Hepatocyte (in vitro differentiated cells): ENCODE results near the gene MORC1. TPM values are rescaled to one million over a fixed set of nuclear protein-coding genes. Genes with fewer than 3 reads are reported as not detected.

Experiments
- DNase-seq: peaks from one replicate; pipeline ENCODE4 v3.0.0-alpha.2; 2016; ENCODE audit warnings: low spot score
- H2AFZ ChIP-seq: fragments of 200-600 bp; sonication (generic); 2 replicates; pipeline ENCODE4 v1.6.0; 2016; ENCODE audit warnings: antibody characterized with exemption, mild to moderate bottlenecking
- H3K27ac ChIP-seq: fragments of 200-600 bp; sonication (generic); 2 replicates; pipeline ENCODE4 v1.5.1; 2016; ENCODE audit warnings: mild to moderate bottlenecking
- H3K27me3 ChIP-seq: fragments of 200-600 bp; sonication (generic); 2 replicates; pipeline ENCODE4 v1.6.1; 2016
- H3K36me3 ChIP-seq: fragments of 200-600 bp; sonication (generic); replicated peaks from 2 replicates; pipeline ENCODE4 v1.5.1; 2016; ENCODE audit warnings: low read depth; ENCODE audit not compliant: insufficient read depth
- H3K4me1 ChIP-seq: fragments of 200-600 bp; sonication (generic); 2 replicates; pipeline ENCODE4 v1.5.1; 2016; ENCODE audit warnings: mild to moderate bottlenecking, moderate library complexity; ENCODE audit not compliant: insufficient read depth
- H3K4me2 ChIP-seq: fragments of 200-600 bp; sonication (generic); 2 replicates; pipeline ENCODE4 v1.6.0; 2016
- H3K4me3 ChIP-seq: fragments of 200-600 bp; sonication (generic); 2 replicates; pipeline ENCODE4 v1.5.1; 2016; ENCODE audit warnings: mild to moderate bottlenecking
- H3K79me2 ChIP-seq: fragments of 200-600 bp; sonication (generic); 2 replicates; pipeline ENCODE4 v1.6.0; 2017; ENCODE audit warnings: mild to moderate bottlenecking
- H3K9me2 ChIP-seq: fragments of 200-600 bp; sonication (generic); replicated peaks from 2 replicates; pipeline ENCODE4 v1.6.0; 2017; ENCODE audit warnings: mild to moderate bottlenecking; ENCODE audit not compliant: insufficient read depth
- H3K9me3 ChIP-seq: fragments of 200-600 bp; sonication (generic); 2 replicates; pipeline ENCODE4 v1.5.1; 2016; ENCODE audit warnings: low read depth, mild to moderate bottlenecking
- H4K20me1 ChIP-seq: fragments of 200-600 bp; sonication (generic); 2 replicates; pipeline ENCODE4 v1.6.0; 2016; ENCODE audit warnings: mild to moderate bottlenecking; ENCODE audit not compliant: insufficient read depth, poor library complexity, severe bottlenecking
- CTCF ChIP-seq: fragments of 200-600 bp; sonication (generic); IDR thresholded peaks from 2 replicates; pipeline ENCODE4 v1.5.1; 2016; ENCODE audit warnings: antibody characterized with exemption, mild to moderate bottlenecking; ENCODE audit not compliant: poor library complexity
- EZH2 ChIP-seq: fragments of 200-600 bp; sonication (generic); IDR thresholded peaks from 2 replicates; pipeline ENCODE4 v1.6.1; 2016; ENCODE audit warnings: antibody characterized with exemption, mild to moderate bottlenecking, borderline replicate concordance
- EZH2phosphoT487 ChIP-seq: fragments of 200-600 bp; sonication (generic); IDR thresholded peaks from one replicate; pipeline ENCODE4 v1.6.1; 2018; ENCODE audit warnings: antibody characterized with exemption, mild to moderate bottlenecking, low read depth, moderate library complexity; ENCODE audit not compliant: unreplicated experiment, severe bottlenecking
- WGBS: methylation state at CpG from one replicate; pipeline ENCODE4 v1.1.6; 2016; ENCODE audit warnings: low lambda C conversion rate; ENCODE audit errors: missing lambda C conversion rate; 5-methylcytosine and 5-hydroxymethylcytosine counted together
- polyA plus RNA-seq: library from polyadenylated mRNA; unstranded; fragments of >200 nt; fragmentation: Nextera tagmentation; extraction: Ambion mirVana; gene quantifications from 2 replicates; pipeline ENCODE4 v1.2.1, GENCODE V29; 2016
- total RNA-seq: library from RNA; depleted of rRNA; stranded (reverse); fragments of >200 nt; gene quantifications from 2 replicates; pipeline ENCODE4 v1.2.3, GENCODE V29; 2014

MORC1 gene
- total and polyA plus RNA-seq, 2 experiments from 2014 or later = 2.8 to 6.7 TPM

- Histone ChIP-seq H3K27ac (no peak overlapping the region), H4K20me1 (no peaks in the 10 kb centered on the region), H3K36me3 (no peaks in the 10 kb centered on the region), H3K79me2 (no peaks in the 10 kb centered on the region), H3K27me3 (peaks cover 17% of the 10 kb centered on the region), H3K4me2 (no peak overlapping the region), H3K9me3 (no peaks in the 10 kb centered on the region), H2AFZ (no peak overlapping the region), H3K4me3 (no peak overlapping the region), H3K4me1 (no peaks in the 10 kb centered on the region), H3K9me2 (no peaks in the 10 kb centered on the region)
- DNase-seq = no peak
- WGBS = 88% methylated on average over 3 of the region's 3 CpGs
- TF ChIP-seq EZH2phosphoT487 (no peak), CTCF (no peak), EZH2 (no peak)
Measured at GRCh38 chr3:109057056-109057455, 60.9 kb downstream of the MORC1 start.

GRCh38 chr3:109050591-109051167 is 67.3 kb downstream of the MORC1 start:
- WGBS = 44% methylated on average over 3 of the region's 3 CpGs
- no peaks in the 10 kb centered on the region for H3K4me1 ChIP-seq
- TF ChIP-seq EZH2phosphoT487 = no peak
- peak; percentile 59 for TF ChIP-seq CTCF
- no peak for TF ChIP-seq EZH2

GRCh38 chr3:109047366-109047765 is 70.6 kb downstream of the MORC1 start:
- H3K9me2 ChIP-seq = no peaks in the 10 kb centered on the region
- H4K20me1 ChIP-seq = no peaks in the 10 kb centered on the region
- H3K4me3 ChIP-seq = no peak overlapping the region
- no peaks in the 10 kb centered on the region for H3K79me2 ChIP-seq
- no peak overlapping the region for H3K4me2 ChIP-seq
- no peaks in the 10 kb centered on the region for H3K27me3 ChIP-seq
- no peak for DNase-seq
- no peaks in the 10 kb centered on the region for H3K36me3 ChIP-seq
- 89% methylated on average over 2 of the region's 2 CpGs for WGBS
- no peak for TF ChIP-seq EZH2
- TF ChIP-seq CTCF = no peak
- TF ChIP-seq EZH2phosphoT487 = no peak
- no peaks in the 10 kb centered on the region for H3K9me3 ChIP-seq
- H3K4me1 ChIP-seq = no peaks in the 10 kb centered on the region
- H2AFZ ChIP-seq = no peak overlapping the region
- no peak overlapping the region for H3K27ac ChIP-seq

More at GRCh38 chr3:109050591-109051167, 67.3 kb downstream of the MORC1 start:
- no peaks in the 10 kb centered on the region for H3K9me2 ChIP-seq
- no peaks in the 10 kb centered on the region for H3K27me3 ChIP-seq
- no peak overlapping the region for H2AFZ ChIP-seq
- no peak overlapping the region for H3K4me3 ChIP-seq
- no peak overlapping the region for H3K4me2 ChIP-seq
- H3K9me3 ChIP-seq = no peaks in the 10 kb centered on the region
- no peaks in the 10 kb centered on the region for H3K36me3 ChIP-seq
- H4K20me1 ChIP-seq = no peaks in the 10 kb centered on the region
- no peak overlapping the region for H3K27ac ChIP-seq
- H3K79me2 ChIP-seq = no peaks in the 10 kb centered on the region
- DNase-seq = peak; percentile 46
